Activated CD4-positive, alpha-beta memory T cell treated with anti-CD3 and anti-CD28 coated beads, Interleukin-2, amount 10 ng/mL, durations not matched to agents 7 days and 5 days (primary cell): Measurements from ENCODE around the gene ADIPOR1. TPM values are rescaled to one million over a fixed set of nuclear protein-coding genes. Genes with fewer than 3 reads are reported as not detected.
"Not testable (repeated sequence)": the region's sequence is repeated elsewhere in the genome, so short reads cannot be mapped to it uniquely, and the experiment has no call there.

Source experiments
- CTCF ChIA-PET: fragments of 350-600 bp; sonication (Branson Sonifier 250); formaldehyde crosslinking; loops from one replicate; lab custom pipeline; 2021; ENCODE audit warnings: antibody characterized with exemption, inconsistent platforms; lab: Charles Lee
- POLR2A ChIA-PET: fragments of 350-600 bp; sonication (Branson Sonifier 250); formaldehyde crosslinking; loops from one replicate; lab custom pipeline; 2021; ENCODE audit warnings: antibody characterized with exemption; lab: Charles Lee
- DNase-seq: peaks from one replicate; pipeline ENCODE4 v3.0.0-alpha.2; 2020
- H3K27ac Mint-ChIP-seq: one replicate; pipeline ENCODE4 v1.8.0; 2021; ENCODE audit warnings: mild to moderate bottlenecking, mixed read lengths
- H3K27me3 Mint-ChIP-seq: one replicate; pipeline ENCODE4 v1.8.0; 2021; ENCODE audit warnings: mixed read lengths
- H3K36me3 Mint-ChIP-seq: one replicate; pipeline ENCODE4 v1.8.0; 2021; ENCODE audit warnings: low read depth, mixed read lengths
- H3K4me1 Mint-ChIP-seq: one replicate; pipeline ENCODE4 v1.8.0; 2021; ENCODE audit warnings: mixed read lengths
- H3K4me3 Mint-ChIP-seq: one replicate; pipeline ENCODE4 v1.8.0; 2021; ENCODE audit warnings: mild to moderate bottlenecking, mixed read lengths
- H3K9me3 Mint-ChIP-seq: one replicate; pipeline ENCODE4 v1.8.0; 2021; ENCODE audit warnings: mixed read lengths
- total RNA-seq, 2 experiments: library from RNA; stranded (reverse); gene quantifications; one replicate each; pipeline ENCODE4 v1.2.3, GENCODE V29; 2021

The ADIPOR1 gene
- total RNA-seq, 2 experiments from 2014 or later, result 72.6 to 78.1 TPM

- DNase-seq, result no peak
- Mint-ChIP-seq H3K36me3 (peaks cover 23% of the 10 kb centered on the region), H3K9me3 (no peaks in the 10 kb centered on the region), H3K27ac (no peak overlapping the region), H3K27me3 (no peaks in the 10 kb centered on the region), H3K4me3 (no peak overlapping the region), H3K4me1 (peaks cover 33% of the 10 kb centered on the region)
- ChIA-PET POLR2A (no interaction called here), CTCF (interaction anchor here (0.7 to 0.8 kb wide), 2 partner anchors 12 to 14 kb away, joined by 3 to 4 read pairs; no protein-coding TSS in a partner anchor)
Measured at GRCh38 chr1:202923533-202923932, 34.6 kb downstream of the ADIPOR1 start.

DNA sequence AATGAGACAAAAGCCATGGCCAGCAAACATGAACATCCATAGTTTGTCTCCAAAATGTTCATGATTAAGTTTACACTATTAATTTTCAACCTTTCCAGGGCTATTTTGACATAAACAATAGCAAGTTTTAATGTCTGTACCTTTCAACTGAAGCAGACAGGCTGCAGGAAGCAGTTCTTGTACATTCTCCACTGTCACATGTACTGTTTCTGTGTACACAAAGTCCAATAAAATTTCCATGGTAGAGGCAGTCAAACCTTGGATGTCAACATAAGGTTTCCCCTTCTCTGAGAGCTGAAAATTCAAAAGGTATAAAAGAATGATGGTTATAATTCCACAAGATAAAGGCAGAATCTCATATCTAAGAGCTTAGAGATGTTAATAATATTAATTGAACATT, 38.5 kb downstream of the ADIPOR1 start:
- Mint-ChIP-seq H3K27me3 (no peaks in the 10 kb centered on the region), H3K4me1 (peaks cover 17% of the 10 kb centered on the region), H3K9me3 (no peaks in the 10 kb centered on the region), H3K4me3 (no peak overlapping the region), H3K27ac (no peak overlapping the region), H3K36me3 (peaks cover 36% of the 10 kb centered on the region)
- POLR2A ChIA-PET, result interaction anchor here (0.9 kb wide), 1 partner anchor 88 kb away, joined by 3 read pairs; the partner anchor contains the start of gene TMEM183A
- DNase-seq, result no peak
- CTCF ChIA-PET, result no interaction called here

GRCh38 chr1:202915146-202915545, 43.0 kb downstream of the ADIPOR1 start:
- no peaks in the 10 kb centered on the region for H3K27me3 Mint-ChIP-seq
- POLR2A ChIA-PET, result interaction anchor here (1.8 kb wide), 1 partner anchor 10 kb away, joined by 4 read pairs; no protein-coding TSS in a partner anchor
- no peak for DNase-seq
- H3K36me3 Mint-ChIP-seq, result peaks cover 61% of the 10 kb centered on the region
- no peak overlapping the region for H3K27ac Mint-ChIP-seq
- H3K4me1 Mint-ChIP-seq, result peaks cover 19% of the 10 kb centered on the region
- no peaks in the 10 kb centered on the region for H3K9me3 Mint-ChIP-seq
- CTCF ChIA-PET, result interaction anchor here (0.7 kb wide), 1 partner anchor 130 kb away, joined by 3 read pairs; no protein-coding TSS in a partner anchor
- H3K4me3 Mint-ChIP-seq, result no peak overlapping the region

GRCh38 chr1:202912476-202912875, 45.6 kb downstream of the ADIPOR1 start:
- H3K4me3 Mint-ChIP-seq, H3K27me3 Mint-ChIP-seq, DNase-seq, CTCF ChIA-PET, POLR2A ChIA-PET, H3K9me3 Mint-ChIP-seq, H3K27ac Mint-ChIP-seq: not testable (repeated sequence)
- H3K4me1 Mint-ChIP-seq, result peaks cover 19% of the 10 kb centered on the region
- H3K36me3 Mint-ChIP-seq, result peaks cover 52% of the 10 kb centered on the region

DNA sequence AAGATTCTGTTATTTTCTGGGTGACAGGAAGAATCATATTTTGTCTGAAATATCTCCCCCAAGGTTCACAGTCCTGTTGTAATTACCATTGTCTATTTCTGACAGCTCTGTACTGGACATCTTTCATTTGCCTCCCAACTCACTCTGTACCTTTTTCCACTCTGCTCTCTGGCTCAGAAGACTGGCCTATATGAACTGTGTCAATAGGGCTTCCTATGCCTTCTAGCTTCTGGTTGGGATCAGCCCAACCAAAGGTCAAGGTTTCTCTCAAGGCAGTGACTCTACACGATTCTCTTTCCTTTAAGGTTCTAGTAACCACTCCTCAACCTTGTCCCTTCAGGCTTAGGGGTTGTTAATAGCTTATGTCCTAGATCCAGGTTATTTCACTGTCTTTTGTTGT, 48.6 kb downstream of the ADIPOR1 start:
- H3K27me3 Mint-ChIP-seq, result no peaks in the 10 kb centered on the region
- H3K4me3 Mint-ChIP-seq, result no peak overlapping the region
- no peak for DNase-seq
- H3K9me3 Mint-ChIP-seq, result no peaks in the 10 kb centered on the region
- no peak overlapping the region for H3K27ac Mint-ChIP-seq
- ChIA-PET POLR2A (no interaction called here), CTCF (interaction anchor here (0.8 kb wide), 1 partner anchor 14 kb away, joined by 4 read pairs; no protein-coding TSS in a partner anchor)
- H3K36me3 Mint-ChIP-seq, result peaks cover 40% of the 10 kb centered on the region
- peaks cover 20% of the 10 kb centered on the region for H3K4me1 Mint-ChIP-seq

GRCh38 chr1:202908998-202909397, 49.1 kb downstream of the ADIPOR1 start:
- Mint-ChIP-seq H3K4me1 (peaks cover 22% of the 10 kb centered on the region), H3K9me3 (no peaks in the 10 kb centered on the region), H3K4me3 (no peak overlapping the region), H3K27me3 (no peaks in the 10 kb centered on the region), H3K27ac (no peak overlapping the region), H3K36me3 (peaks cover 40% of the 10 kb centered on the region)
- POLR2A ChIA-PET, result no interaction called here
- no peak for DNase-seq
- CTCF ChIA-PET, result no interaction called here

GRCh38 chr1:202905331-202905730, 52.8 kb downstream of the ADIPOR1 start:
- ChIA-PET POLR2A (interaction anchor here (1.3 kb wide), 1 partner anchor 102 kb away, joined by 3 read pairs; the partner anchor contains the start of gene TMEM183A), CTCF (no interaction called here)
- Mint-ChIP-seq H3K36me3 (peaks cover 12% of the 10 kb centered on the region), H3K4me3 (no peak overlapping the region), H3K27ac (no peak overlapping the region), H3K27me3 (no peaks in the 10 kb centered on the region), H3K4me1 (peaks cover 3% of the 10 kb centered on the region), H3K9me3 (no peaks in the 10 kb centered on the region)
- DNase-seq, result no peak

GRCh38 chr1:202903808-202904207, 54.3 kb downstream of the ADIPOR1 start:
- H3K36me3 Mint-ChIP-seq, result peaks cover 12% of the 10 kb centered on the region
- not testable (repeated sequence) for DNase-seq, H3K4me3 Mint-ChIP-seq, H3K27ac Mint-ChIP-seq, H3K4me1 Mint-ChIP-seq, H3K9me3 Mint-ChIP-seq, H3K27me3 Mint-ChIP-seq
- ChIA-PET POLR2A (interaction anchor here (1.3 kb wide), 1 partner anchor 104 kb away, joined by 3 read pairs; the partner anchor contains the start of gene TMEM183A), CTCF (interaction anchor here (1.5 kb wide), 1 partner anchor 23 kb away, joined by 3 read pairs; the partner anchor contains the start of gene KLHL12)

DNA sequence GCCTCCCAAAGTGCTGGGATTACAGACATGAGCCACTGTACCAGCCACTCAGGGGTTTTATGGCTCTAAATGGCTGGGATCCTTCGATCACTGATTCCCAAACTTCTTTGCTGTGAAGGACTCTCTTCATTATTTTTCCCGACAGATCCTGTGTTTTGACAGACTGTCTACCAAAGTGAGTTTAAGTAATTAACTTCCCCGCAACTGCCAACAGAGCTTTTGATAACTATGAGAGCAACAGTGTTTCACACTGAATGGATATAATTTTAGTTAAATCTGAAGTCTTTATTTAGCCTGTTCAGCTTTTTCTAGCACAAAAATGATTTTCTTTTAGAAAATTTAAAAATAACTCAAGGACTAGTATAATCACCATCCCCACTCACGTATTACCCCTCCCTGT, 56.6 kb downstream of the ADIPOR1 start:
- H3K9me3 Mint-ChIP-seq, result no peaks in the 10 kb centered on the region
- no peaks in the 10 kb centered on the region for H3K27me3 Mint-ChIP-seq
- peaks cover 3% of the 10 kb centered on the region for H3K4me1 Mint-ChIP-seq
- no peak overlapping the region for H3K27ac Mint-ChIP-seq
- ChIA-PET CTCF (no interaction called here), POLR2A (no interaction called here)
- DNase-seq, result no peak
- peaks cover 27% of the 10 kb centered on the region for H3K36me3 Mint-ChIP-seq
- no peak overlapping the region for H3K4me3 Mint-ChIP-seq

- peaks cover 21% of the 10 kb centered on the region for H3K4me1 Mint-ChIP-seq
- peaks cover 42% of the 10 kb centered on the region for H3K36me3 Mint-ChIP-seq
- no peaks in the 10 kb centered on the region for H3K9me3 Mint-ChIP-seq
- no peak overlapping the region for H3K27ac Mint-ChIP-seq
- ChIA-PET POLR2A (no interaction called here), CTCF (no interaction called here)
- no peaks in the 10 kb centered on the region for H3K27me3 Mint-ChIP-seq
- H3K4me3 Mint-ChIP-seq, result no peak overlapping the region
- no peak for DNase-seq
Measured at GRCh38 chr1:202892501-202892900, 65.6 kb downstream of the ADIPOR1 start.

Other genes with a start within 250 kb of the ADIPOR1 start
- gene SYT2, start 247.9 kb downstream of the ADIPOR1 start, total RNA-seq, result not detected
- 10 to 100 TPM; 59.5 to 70.3 TPM for gene KDM5B, start 149.9 kb downstream of the ADIPOR1 start, total RNA-seq
- gene PCAT6, start 147.4 kb downstream of the ADIPOR1 start, total RNA-seq, result 1 to 10 TPM; 1.9 to 2.7 TPM
- 10 to 100 TPM; 12.9 to 13.1 TPM for gene RABIF, start 69.2 kb downstream of the ADIPOR1 start, total RNA-seq
- gene KLHL12, start 31.1 kb downstream of the ADIPOR1 start, total RNA-seq, result 10 to 100 TPM; 27.1 to 28.9 TPM
- 10 to 100 TPM; 19.2 to 20.2 TPM for gene CYB5R1, start 8.9 kb upstream of the ADIPOR1 start, total RNA-seq
- gene TMEM183A, start 49.1 kb upstream of the ADIPOR1 start, total RNA-seq, result 10 to 100 TPM; 69.1 to 72.6 TPM
- gene PPFIA4, start 68.2 kb upstream of the ADIPOR1 start, total RNA-seq, result 10 to 100 TPM; 28.9 to 29.3 TPM
- not detected for gene MYOG, start 127.7 kb upstream of the ADIPOR1 start, total RNA-seq
- gene ADORA1, start 169.4 kb upstream of the ADIPOR1 start, total RNA-seq, result under 1 TPM in 1 of 2 experiments, not detected in 1; 0.40 TPM
- not detected for gene MYBPH, start 217.5 kb upstream of the ADIPOR1 start, total RNA-seq
- gene CHI3L1, start 228.4 kb upstream of the ADIPOR1 start, total RNA-seq, result not detected